Duodenal mucosa (tissue), 2 donors: ENCODE results near the gene GPR153.

ENCODE experiments used
- H3K27ac ChIP-seq: one replicate; pipeline ENCODE4 v1.7.0; 2013; ENCODE audit warnings: low read depth, low read length
- H3K27me3 ChIP-seq, 2 donors: one replicate each; pipeline ENCODE4 v1.7.0; 2013; ENCODE audit warnings: low read length in 2 of 2, control low read depth in 1 of 2; ENCODE audit not compliant: insufficient read depth in 2 of 2, control insufficient read depth in 1 of 2
- H3K36me3 ChIP-seq, 2 donors: one replicate each; pipeline ENCODE4 v1.7.0; 2013; ENCODE audit warnings: low read length in 2 of 2, control low read depth in 1 of 2; ENCODE audit not compliant: insufficient read depth in 2 of 2, control insufficient read depth in 1 of 2
- H3K4me1 ChIP-seq, 2 donors: one replicate each; pipeline ENCODE4 v1.7.0; 2013; ENCODE audit warnings: low read length in 2 of 2, control low read depth in 1 of 2; ENCODE audit not compliant: insufficient read depth in 2 of 2, control insufficient read depth in 1 of 2
- H3K4me3 ChIP-seq, 2 donors: one replicate each; pipeline ENCODE4 v1.7.0; 2013; ENCODE audit warnings: low read length in 2 of 2, low read depth in 1 of 2
- H3K9ac ChIP-seq, 2 donors: one replicate each; pipeline ENCODE4 v1.7.0; 2013; ENCODE audit warnings: low read length in 2 of 2, low read depth in 1 of 2
- H3K9me3 ChIP-seq, 2 donors: one replicate each; pipeline ENCODE4 v1.7.0; 2013; ENCODE audit warnings: low read length in 2 of 2, control low read depth in 1 of 2; ENCODE audit not compliant: control insufficient read depth in 1 of 2

The GPR153 gene

GRCh38 chr1:6279066-6279465 is 18.2 kb upstream of the GPR153 start:
- no peak overlapping the region for H3K27ac ChIP-seq
- no peak overlapping the region for H3K9ac ChIP-seq
- no peak overlapping the region for H3K4me3 ChIP-seq
- H3K9me3 ChIP-seq, result no peaks in the 10 kb centered on the region
- H3K36me3 ChIP-seq, result peaks cover 4 to 10% of the 10 kb centered on the region in 2 donors
- H3K4me1 ChIP-seq, result peaks cover 25 to 26% of the 10 kb centered on the region in 2 donors
- H3K27me3 ChIP-seq, result no peaks in the 10 kb centered on the region

DNA sequence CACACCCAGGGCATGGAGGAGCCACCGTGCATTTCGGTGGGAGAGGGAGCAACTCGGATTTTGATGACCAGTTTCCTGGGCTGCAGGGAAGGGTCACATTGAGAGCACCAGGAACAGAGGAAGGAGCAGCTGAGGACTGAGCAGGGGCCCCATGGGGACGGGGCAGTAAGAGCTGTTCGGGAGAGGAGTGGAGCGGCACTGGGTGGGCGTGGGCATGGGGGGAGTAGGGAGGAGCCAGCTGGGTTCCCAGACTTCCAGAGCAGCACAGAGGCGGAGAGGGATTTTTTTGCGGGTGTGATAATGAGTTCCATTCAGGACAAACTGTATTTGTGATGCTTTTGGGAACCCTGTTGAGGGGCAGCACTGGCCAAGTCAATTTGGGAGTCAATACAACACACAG is 17.4 kb upstream of the GPR153 start:
- H3K4me1 ChIP-seq, result peaks cover 29 to 32% of the 10 kb centered on the region in 2 donors
- no peak overlapping the region for H3K27ac ChIP-seq
- peaks cover 4 to 10% of the 10 kb centered on the region in 2 donors for H3K36me3 ChIP-seq
- H3K9ac ChIP-seq, result no peak overlapping the region
- H3K27me3 ChIP-seq, result no peaks in the 10 kb centered on the region
- H3K4me3 ChIP-seq, result no peak overlapping the region
- H3K9me3 ChIP-seq, result no peaks in the 10 kb centered on the region

DNA sequence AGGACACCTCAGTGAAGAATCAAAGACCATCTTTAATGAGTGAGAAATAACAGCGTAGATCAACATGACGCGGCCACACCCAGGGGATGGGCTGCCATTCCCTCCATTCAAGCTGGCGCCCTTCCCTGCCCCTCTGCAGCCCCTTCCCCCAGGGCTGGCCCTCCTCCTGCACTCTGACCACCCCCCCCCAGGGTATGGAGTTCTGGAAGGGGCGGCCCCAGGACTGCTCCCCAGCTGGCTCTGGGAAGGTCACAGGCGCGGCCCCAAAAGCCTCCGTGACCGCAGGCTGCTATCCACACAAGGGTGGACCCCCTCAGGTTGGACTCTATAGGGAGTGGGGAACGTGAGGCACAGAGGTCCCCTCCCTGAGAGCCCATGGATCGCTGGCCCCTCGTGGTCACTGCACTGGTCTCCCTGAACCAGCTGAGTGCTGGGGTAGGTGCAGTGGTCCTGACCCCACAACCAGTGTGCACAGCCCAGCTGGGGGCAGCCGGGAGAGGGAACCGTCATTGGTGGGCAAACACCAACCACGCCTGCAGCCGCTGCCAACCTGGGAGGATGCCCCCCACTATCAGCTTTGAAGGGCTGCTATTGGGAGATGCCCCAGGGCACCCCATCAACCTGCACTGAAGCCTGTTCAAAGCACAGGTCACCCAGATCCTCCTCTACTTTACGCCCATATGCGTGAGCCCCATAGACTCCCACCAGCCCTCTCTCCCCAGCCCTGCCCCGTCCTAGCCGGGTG is 16.1 kb upstream of the GPR153 start:
- Histone ChIP-seq H3K4me3 (no peak overlapping the region), H3K9ac (no peak overlapping the region), H3K27ac (no peak overlapping the region), H3K9me3 (no peaks in the 10 kb centered on the region), H3K36me3 (peaks cover 4 to 10% of the 10 kb centered on the region in 2 donors), H3K4me1 (peaks cover 29 to 31% of the 10 kb centered on the region in 2 donors), H3K27me3 (no peaks in the 10 kb centered on the region)

DNA sequence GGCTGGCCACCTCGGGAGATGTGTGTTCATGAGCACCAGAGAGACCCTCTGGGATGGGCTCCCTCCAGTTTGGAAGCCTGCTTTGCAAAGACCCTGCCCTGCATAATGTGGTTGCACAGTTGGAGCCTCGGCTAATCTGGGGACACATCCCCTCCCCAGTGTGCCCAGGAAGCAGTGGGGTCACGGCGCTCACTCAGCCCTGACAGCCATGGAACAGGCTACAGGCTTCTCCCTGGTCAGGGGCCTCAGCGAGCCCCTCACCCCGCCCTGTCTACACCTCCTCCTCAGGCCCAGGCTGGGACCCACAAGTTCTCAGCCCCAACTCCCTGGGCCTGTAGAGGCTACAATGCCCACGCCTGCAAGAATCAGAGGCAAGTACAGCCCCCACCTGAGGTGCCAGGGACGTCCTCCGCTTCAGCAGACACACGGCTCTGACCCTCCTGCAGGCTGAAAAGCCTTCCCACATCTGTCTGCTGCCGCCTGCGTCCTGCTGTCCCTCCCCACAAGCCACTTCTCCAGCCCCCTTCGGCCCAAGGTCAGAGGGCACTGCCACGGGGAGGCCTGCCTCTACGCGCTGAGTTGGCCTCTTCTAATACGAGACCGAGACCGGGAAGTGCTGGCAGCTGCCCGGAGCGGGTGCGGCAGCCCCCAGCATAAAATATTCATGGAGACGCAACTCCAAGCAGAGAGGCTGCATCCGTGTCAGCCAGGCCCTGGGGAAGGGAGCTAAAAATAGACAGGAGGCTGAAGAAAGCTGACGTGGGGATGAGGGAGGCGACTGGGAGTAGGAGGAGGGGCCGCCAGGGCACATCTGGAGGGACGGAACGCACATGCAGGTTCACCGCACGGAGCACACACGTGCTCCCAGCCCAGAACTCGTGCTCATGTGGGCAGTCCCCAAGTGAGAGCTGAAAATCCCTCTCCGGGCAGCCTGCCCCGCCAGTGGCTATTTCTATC is 15.2 kb upstream of the GPR153 start:
- Histone ChIP-seq H3K27ac (no peak overlapping the region), H3K4me3 (no peak overlapping the region)

DNA sequence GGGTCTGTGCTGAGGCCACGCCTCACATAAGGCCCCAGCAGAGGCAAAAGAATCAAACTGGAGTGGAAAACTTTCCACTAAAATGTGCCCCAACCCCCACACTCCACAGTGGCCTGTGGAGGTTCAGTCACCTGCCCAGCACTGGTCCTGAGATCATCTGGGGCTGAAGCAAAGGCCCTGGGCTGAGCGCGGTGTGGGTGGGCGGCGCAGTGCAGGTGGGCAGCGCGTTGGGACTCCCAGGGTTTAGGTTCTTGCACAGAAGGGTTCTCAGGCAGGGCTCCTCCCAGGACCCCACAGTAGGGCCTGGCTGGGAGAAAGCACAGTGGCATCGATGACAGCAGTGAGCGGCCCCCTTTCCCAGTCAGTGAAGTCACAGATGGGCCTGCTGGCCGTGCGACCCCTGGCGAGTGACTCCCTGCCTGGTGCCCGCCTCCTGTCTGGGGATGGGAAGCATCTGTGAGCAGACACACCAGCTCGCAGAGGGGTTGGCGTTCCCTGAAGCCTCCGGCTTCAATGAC is 13.8 kb upstream of the GPR153 start:
- Histone ChIP-seq H3K27ac (no peak overlapping the region), H3K4me3 (no peak overlapping the region), H3K27me3 (no peaks in the 10 kb centered on the region), H3K9ac (no peak overlapping the region), H3K4me1 (peaks cover 38 to 41% of the 10 kb centered on the region in 2 donors), H3K36me3 (peaks cover 4 to 8% of the 10 kb centered on the region in 2 donors), H3K9me3 (no peaks in the 10 kb centered on the region)

More for the DNA sequence above, 15.2 kb upstream of the GPR153 start:
- H3K36me3 ChIP-seq, result peaks cover 4 to 10% of the 10 kb centered on the region in 2 donors
- H3K27me3 ChIP-seq, result no peaks in the 10 kb centered on the region
- peaks cover 30 to 31% of the 10 kb centered on the region in 2 donors for H3K4me1 ChIP-seq
- H3K9ac ChIP-seq, result no peak overlapping the region
- no peaks in the 10 kb centered on the region for H3K9me3 ChIP-seq

DNA sequence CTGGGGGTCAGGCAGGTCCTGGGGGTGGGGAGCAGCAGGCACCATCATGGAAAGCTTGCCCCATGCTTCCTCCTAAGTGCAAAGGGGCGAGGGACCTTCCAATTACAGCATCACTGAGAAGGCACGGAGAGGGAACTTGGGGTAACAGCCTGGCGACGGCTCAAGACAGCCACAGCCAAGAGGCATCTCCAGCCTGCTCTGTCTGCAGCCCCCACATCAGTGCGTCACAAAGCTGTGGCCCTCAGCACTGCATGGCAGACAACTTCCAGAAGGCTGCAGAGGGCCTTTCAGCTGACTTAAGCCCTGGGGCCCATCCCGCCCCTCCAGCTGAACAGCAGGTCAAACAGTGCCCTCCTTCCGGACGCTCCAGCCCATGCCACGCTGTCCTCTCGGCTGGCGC is 13.2 kb upstream of the GPR153 start:
- H3K9ac ChIP-seq, result no peak overlapping the region
- peaks cover 38 to 40% of the 10 kb centered on the region in 2 donors for H3K4me1 ChIP-seq
- H3K27ac ChIP-seq, result peak overlapping the region; percentile 39
- no peaks in the 10 kb centered on the region for H3K9me3 ChIP-seq
- H3K27me3 ChIP-seq, result no peaks in the 10 kb centered on the region
- H3K36me3 ChIP-seq, result peaks cover 4 to 5% of the 10 kb centered on the region in 2 donors
- H3K4me3 ChIP-seq, result no peak overlapping the region

GRCh38 chr1:6273380-6273891 is 12.5 kb upstream of the GPR153 start:
- Histone ChIP-seq H3K27me3 (no peaks in the 10 kb centered on the region), H3K4me1 (peaks cover 38% of the 10 kb centered on the region in 2 donors), H3K9me3 (no peaks in the 10 kb centered on the region), H3K36me3 (peaks cover 2 to 4% of the 10 kb centered on the region in 2 donors), H3K9ac (peak overlapping the region; percentile 35 to 38), H3K4me3 (no peak overlapping the region), H3K27ac (no peak overlapping the region)

DNA sequence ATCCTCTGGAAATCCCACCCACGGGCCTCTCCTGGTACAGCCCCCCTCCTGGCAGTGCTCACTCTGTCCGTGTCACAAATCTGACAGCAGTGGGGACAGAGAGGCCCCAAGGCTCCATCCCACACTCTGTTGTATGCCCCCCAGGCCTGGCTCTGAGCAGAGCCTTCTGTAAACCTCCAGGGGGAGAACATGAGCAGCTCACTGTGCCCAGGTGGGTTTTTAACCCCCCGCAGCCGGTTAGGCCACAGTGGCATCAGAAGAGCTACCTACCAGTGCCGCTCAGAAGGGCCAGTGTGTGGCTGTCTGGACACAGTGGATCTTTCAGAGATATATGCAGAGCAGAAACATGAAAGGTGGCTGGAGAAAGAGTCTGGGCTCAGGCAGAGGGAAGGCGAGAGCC is 12.0 kb upstream of the GPR153 start:
- H3K36me3 ChIP-seq, result peaks cover 2 to 4% of the 10 kb centered on the region in 2 donors
- no peaks in the 10 kb centered on the region for H3K9me3 ChIP-seq
- H3K9ac ChIP-seq, result peak overlapping the region; percentile 35 to 38
- no peak overlapping the region for H3K27ac ChIP-seq
- no peaks in the 10 kb centered on the region for H3K27me3 ChIP-seq
- H3K4me1 ChIP-seq, result peaks cover 38% of the 10 kb centered on the region in 2 donors
- H3K4me3 ChIP-seq, result no peak overlapping the region

GRCh38 chr1:6272452-6272851 is 11.6 kb upstream of the GPR153 start:
- no peak overlapping the region for H3K4me3 ChIP-seq
- H3K9me3 ChIP-seq, result no peaks in the 10 kb centered on the region
- peak overlapping the region in 1 of 2 donors; percentile 35 for H3K9ac ChIP-seq
- H3K27ac ChIP-seq, result no peak overlapping the region
- peaks cover 2 to 4% of the 10 kb centered on the region in 2 donors for H3K36me3 ChIP-seq
- H3K4me1 ChIP-seq, result peaks cover 38% of the 10 kb centered on the region in 2 donors
- no peaks in the 10 kb centered on the region for H3K27me3 ChIP-seq
